PFSK-1 (cell line): Measurements from ENCODE around the gene SYNE2.

Experiments used
- POLR2AphosphoS5 ChIP-seq: IDR thresholded peaks from 2 replicates; pipeline ENCODE4 v1.6.1; 2012; ENCODE audit warnings: low read depth, mild to moderate bottlenecking, control low read depth, low read length, moderate library complexity
- TF ChIP-seq, protein P1 (sequence below), 2 experiments: IDR thresholded peaks; 2 replicates each; pipeline versions ENCODE4 v1.6.1 to v1.8.0; 2011 to 2012; ENCODE audit warnings: low read depth in 2 of 2, low read length in 2 of 2, control low read depth in 1 of 2, inconsistent platforms in 1 of 2, mild to moderate bottlenecking in 1 of 2, moderate library complexity in 1 of 2; ENCODE audit not compliant: insufficient read depth in 1 of 2

DNA sequence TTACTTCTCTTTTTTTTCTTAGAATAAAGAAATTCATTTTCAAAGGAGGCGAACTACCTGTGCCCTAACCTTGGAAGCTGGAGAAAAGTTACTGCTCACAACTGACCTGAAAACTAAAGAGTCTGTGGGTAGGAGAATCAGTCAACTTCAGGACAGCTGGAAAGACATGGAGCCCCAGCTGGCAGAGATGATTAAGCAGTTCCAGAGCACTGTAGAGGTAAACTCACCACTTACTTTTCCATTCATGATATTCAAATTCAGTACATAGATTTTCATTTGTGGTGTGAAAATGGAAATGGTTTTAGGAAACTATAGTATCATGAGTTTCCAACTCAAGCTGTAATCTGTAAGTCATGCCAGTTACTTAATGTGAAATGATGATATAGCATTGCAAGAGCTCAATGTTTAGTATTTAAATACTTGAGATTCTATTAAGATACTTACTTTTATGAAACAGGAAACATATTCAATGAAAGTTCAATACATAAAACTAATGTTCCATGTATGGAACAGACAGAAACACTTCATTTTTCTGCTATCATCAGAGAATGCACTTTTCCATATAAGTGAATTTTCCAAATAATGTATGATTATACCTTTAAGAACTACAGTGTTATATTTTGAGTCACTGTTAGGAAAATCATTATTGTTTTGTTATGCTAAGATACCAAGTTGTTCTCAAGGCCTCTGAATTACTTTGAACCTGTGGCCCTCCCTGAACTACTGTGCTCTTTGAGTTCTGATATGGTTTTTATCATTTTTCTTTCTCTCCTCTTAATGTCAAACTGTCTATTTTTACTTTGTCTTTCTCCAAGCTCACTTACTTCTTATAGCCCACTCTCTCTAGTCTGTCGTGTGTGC is 322.3 kb downstream of the SYNE2 start:
- no peak for TF ChIP-seq POLR2AphosphoS5
- TF ChIP-seq, protein P1, sequence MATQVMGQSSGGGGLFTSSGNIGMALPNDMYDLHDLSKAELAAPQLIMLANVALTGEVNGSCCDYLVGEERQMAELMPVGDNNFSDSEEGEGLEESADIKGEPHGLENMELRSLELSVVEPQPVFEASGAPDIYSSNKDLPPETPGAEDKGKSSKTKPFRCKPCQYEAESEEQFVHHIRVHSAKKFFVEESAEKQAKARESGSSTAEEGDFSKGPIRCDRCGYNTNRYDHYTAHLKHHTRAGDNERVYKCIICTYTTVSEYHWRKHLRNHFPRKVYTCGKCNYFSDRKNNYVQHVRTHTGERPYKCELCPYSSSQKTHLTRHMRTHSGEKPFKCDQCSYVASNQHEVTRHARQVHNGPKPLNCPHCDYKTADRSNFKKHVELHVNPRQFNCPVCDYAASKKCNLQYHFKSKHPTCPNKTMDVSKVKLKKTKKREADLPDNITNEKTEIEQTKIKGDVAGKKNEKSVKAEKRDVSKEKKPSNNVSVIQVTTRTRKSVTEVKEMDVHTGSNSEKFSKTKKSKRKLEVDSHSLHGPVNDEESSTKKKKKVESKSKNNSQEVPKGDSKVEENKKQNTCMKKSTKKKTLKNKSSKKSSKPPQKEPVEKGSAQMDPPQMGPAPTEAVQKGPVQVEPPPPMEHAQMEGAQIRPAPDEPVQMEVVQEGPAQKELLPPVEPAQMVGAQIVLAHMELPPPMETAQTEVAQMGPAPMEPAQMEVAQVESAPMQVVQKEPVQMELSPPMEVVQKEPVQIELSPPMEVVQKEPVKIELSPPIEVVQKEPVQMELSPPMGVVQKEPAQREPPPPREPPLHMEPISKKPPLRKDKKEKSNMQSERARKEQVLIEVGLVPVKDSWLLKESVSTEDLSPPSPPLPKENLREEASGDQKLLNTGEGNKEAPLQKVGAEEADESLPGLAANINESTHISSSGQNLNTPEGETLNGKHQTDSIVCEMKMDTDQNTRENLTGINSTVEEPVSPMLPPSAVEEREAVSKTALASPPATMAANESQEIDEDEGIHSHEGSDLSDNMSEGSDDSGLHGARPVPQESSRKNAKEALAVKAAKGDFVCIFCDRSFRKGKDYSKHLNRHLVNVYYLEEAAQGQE (IDR thresholded peaks at IDR 0.05; ENCODE audit: insufficient read depth in 1 of 2, low read depth in 2 of 2, low read length in 2 of 2) = no peak
